Endothelial cell of umbilical vein (primary cell): ENCODE data around the gene ZNF446. TPM values are rescaled to one million over a fixed set of nuclear protein-coding genes. Genes with fewer than 3 reads are reported as not detected.
A peak's percentile ranks its signal among the peaks of the same experiment; 100 is the strongest.

ENCODE experiments used
- BruUV-seq: library from RNA; stranded (reverse); fragments of 400-500 nt; replicated peaks from 2 replicates; lab custom pipeline; 2021; lab: Mats Ljungman, UMichigan
- CTCF ChIA-PET: fragments of 300-600, 350-600 bp; sonication (Branson Sonifier 250); formaldehyde crosslinking; loops from one replicate; lab custom pipeline; 2021; ENCODE audit warnings: antibody characterized with exemption, inconsistent platforms; lab: Charles Lee
- POLR2A ChIA-PET: fragments of 300-600, 350-600 bp; sonication (Branson Sonifier 250); formaldehyde crosslinking; loops from one replicate; lab custom pipeline; 2021; ENCODE audit warnings: antibody characterized with exemption, inconsistent platforms; lab: Charles Lee
- DNase-seq: peaks from one replicate; pipeline ENCODE4 v3.0.0-alpha.2; 2011; ENCODE audit warnings: low read depth, low spot score
- FAIRE-seq: peaks from 2 replicates; lab custom pipeline; 2011; peaks lifted over from hg19 to GRCh38; lab: Jason Lieb, UNC
- H2AFZ ChIP-seq: 2 replicates; pipeline ENCODE4 v1.6.0; 2012; ENCODE audit warnings: low read depth, low read length, control low read depth, inconsistent platforms
- H3K27ac ChIP-seq: 2 replicates; pipeline ENCODE4 v1.5.1; 2011; ENCODE audit warnings: low read depth, mild to moderate bottlenecking, control low read depth, low read length, moderate library complexity; ENCODE audit not compliant: insufficient read depth
- H3K27me3 ChIP-seq, 2 experiments: 2 replicates each; pipeline versions ENCODE4 v1.6.0 to v1.6.1; 2011; ENCODE audit warnings: low read length in 2 of 2, mixed read lengths in 1 of 2; ENCODE audit not compliant: control insufficient read depth in 2 of 2, insufficient read depth in 2 of 2
- H3K36me3 ChIP-seq, 2 experiments: 2 replicates in 1 of 2; 3 replicates in 1 of 2; pipeline ENCODE4 v1.5.1; 2011; ENCODE audit warnings: low read length in 2 of 2, mild to moderate bottlenecking in 1 of 2, moderate library complexity in 1 of 2; ENCODE audit not compliant: control insufficient read depth in 2 of 2, insufficient read depth in 2 of 2; ENCODE audit errors: extremely low read depth in 1 of 2
- H3K4me1 ChIP-seq: 3 replicates; pipeline ENCODE4 v1.5.1; 2011; ENCODE audit warnings: mild to moderate bottlenecking, low read length; ENCODE audit not compliant: control insufficient read depth, insufficient read depth; ENCODE audit errors: extremely low read depth
- H3K4me2 ChIP-seq: 2 replicates; pipeline ENCODE4 v1.6.1; 2011; ENCODE audit warnings: low read length, control low read depth, mixed read lengths; ENCODE audit not compliant: insufficient read depth
- H3K4me3 ChIP-seq, 3 experiments: fragments of 200-600 bp in 1 of 3; sonication (generic), shearing (Covaris generic) in 1 of 3; replicated peaks in 1 of 3; 2 replicates each; pipeline ENCODE4 v1.5.1; 2011 to 2016; ENCODE audit warnings: control low read depth in 3 of 3, low read length in 3 of 3, mild to moderate bottlenecking in 2 of 3, inconsistent platforms in 1 of 3, low read depth in 1 of 3, moderate library complexity in 1 of 3; ENCODE audit not compliant: insufficient read depth in 1 of 3
- H3K79me2 ChIP-seq: 2 replicates; pipeline ENCODE4 v1.6.0; 2012; ENCODE audit warnings: low read length, inconsistent platforms; ENCODE audit not compliant: control insufficient read depth, insufficient read depth
- H3K9ac ChIP-seq: replicated peaks from 2 replicates; pipeline ENCODE3; 2011; ENCODE audit warnings: low read length, control low read depth; ENCODE audit not compliant: insufficient read depth; ENCODE audit errors: extremely low read depth
- H3K9me1 ChIP-seq: replicated peaks from 3 replicates; pipeline ENCODE4 v1.6.0; 2011; ENCODE audit warnings: mild to moderate bottlenecking, low read length; ENCODE audit not compliant: control insufficient read depth, insufficient read depth; ENCODE audit errors: extremely low read depth
- H3K9me3 ChIP-seq: replicated peaks from 2 replicates; pipeline ENCODE4 v1.5.1; 2012; ENCODE audit warnings: low read length, inconsistent platforms; ENCODE audit not compliant: control insufficient read depth, insufficient read depth
- H4K20me1 ChIP-seq: replicated peaks from 2 replicates; pipeline ENCODE3; 2011; ENCODE audit warnings: mild to moderate bottlenecking, low read length; ENCODE audit not compliant: control insufficient read depth, insufficient read depth; ENCODE audit errors: extremely low read depth
- EZH2 ChIP-seq: IDR thresholded peaks from 2 replicates; pipeline ENCODE4 v1.6.1; 2012; ENCODE audit warnings: borderline replicate concordance, low read depth, mild to moderate bottlenecking, moderate library complexity, low read length, inconsistent platforms; ENCODE audit not compliant: severe bottlenecking
- FOS ChIP-seq: IDR thresholded peaks from 2 replicates; pipeline ENCODE4 v1.6.1; 2011; ENCODE audit warnings: mild to moderate bottlenecking, low read length, moderate library complexity, borderline replicate concordance; ENCODE audit not compliant: insufficient read depth
- GATA2 ChIP-seq: IDR thresholded peaks from 2 replicates; pipeline ENCODE4 v1.7.0; 2011; ENCODE audit warnings: low read depth, mild to moderate bottlenecking, moderate library complexity, mixed read lengths, low read length; ENCODE audit not compliant: insufficient read length, insufficient read depth
- JUN ChIP-seq: IDR thresholded peaks from 2 replicates; pipeline ENCODE4 v1.6.1; 2011; ENCODE audit warnings: borderline replicate concordance, low read depth; ENCODE audit not compliant: insufficient read length, insufficient read depth
- MYC ChIP-seq: IDR thresholded peaks from one replicate; pipeline ENCODE4 v1.6.1; 2011; ENCODE audit warnings: mild to moderate bottlenecking, low read depth, low read length
- POLR2A ChIP-seq: IDR thresholded peaks from 2 replicates; pipeline ENCODE4 v1.6.1; 2012; ENCODE audit warnings: low read depth, mild to moderate bottlenecking, control low read depth, low read length
- POLR2AphosphoS5 ChIP-seq: IDR thresholded peaks from 2 replicates; pipeline ENCODE4 v1.6.1; 2012; ENCODE audit warnings: low read depth, mild to moderate bottlenecking, control low read depth, low read length, moderate library complexity; ENCODE audit not compliant: insufficient read depth
- dilution Hi-C: fragments of 300-500 bp; cut with MboI; formaldehyde crosslinking; loops from one replicate; pipeline ENCODE4 v1.15.0; 2019; ENCODE audit warnings: low sequenced_read_pairs; ENCODE audit not compliant: extremely low pct_ligation_motif_present
- intact Hi-C: fragments of 100-400 bp; cut with micrococcal nuclease; formaldehyde crosslinking; loops from one replicate; pipeline ENCODE4 v1.10.0; 2022
- polyA plus RNA-seq, 4 experiments: library from polyadenylated mRNA; depleted of rRNA in 3 of 4; stranded (reverse) in 3 of 4; unstranded in 1 of 4; fragments of >200 nt; gene quantifications; 2 replicates each; pipeline versions ENCODE4 v1.2.1 to v1.2.3, GENCODE V29; 2011 to 2012; ENCODE audit warnings: missing spikeins in 1 of 4
- total RNA-seq: library from RNA; stranded (reverse); gene quantifications from 2 replicates; pipeline ENCODE4 v1.2.3, GENCODE V29; 2021
- TF ChIP-seq, protein P1 (sequence below): IDR thresholded peaks from 2 replicates; pipeline ENCODE4 v1.6.1; 2011; ENCODE audit not compliant: insufficient read depth, insufficient read length
- TF ChIP-seq, protein P2 (sequence below), 2 donors: IDR thresholded peaks; 1 replicate in 1 of 2; 2 replicates in 1 of 2; pipeline ENCODE4 v1.5.1; 2011; ENCODE audit warnings: low read length in 2 of 2, mild to moderate bottlenecking in 2 of 2, moderate library complexity in 2 of 2, control low read depth in 1 of 2, inconsistent platforms in 1 of 2, low read depth in 1 of 2; ENCODE audit not compliant: insufficient read depth in 1 of 2; ENCODE audit errors: extremely low read depth in 1 of 2

Gene ZNF446
- total and polyA plus RNA-seq, 2 donors (not counting 3 experiments of a cell fraction or from before 2014, with no cell fraction given) = 7.0 to 8.3 TPM

DNA sequence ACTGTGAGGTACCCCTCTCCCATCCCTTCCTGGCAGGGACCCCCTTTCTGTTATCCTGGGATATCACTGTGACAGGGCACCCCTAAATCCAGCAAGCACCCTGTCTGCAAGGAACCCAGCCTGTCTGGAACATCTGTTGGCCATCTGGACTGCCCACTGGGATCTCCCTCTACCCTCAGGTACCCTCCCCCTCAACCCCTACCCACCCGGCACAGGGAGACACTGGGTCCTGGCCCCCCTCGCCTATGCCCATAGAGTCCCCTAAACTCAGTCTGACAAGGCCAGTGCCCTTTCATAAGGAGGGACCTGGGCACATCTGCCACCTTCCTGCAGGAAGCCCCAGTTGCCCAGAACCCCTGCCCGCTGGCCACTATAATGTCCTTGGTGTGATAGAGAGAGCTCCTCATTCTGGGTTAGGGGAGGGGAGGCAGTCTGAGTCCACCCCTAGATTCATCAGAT, 38.4 kb downstream of the ZNF446 start:
- ChIA-PET POLR2A (interaction anchor here (1.0 to 1.6 kb wide), 2 partner anchors 29 to 61 kb away, joined by 4 to 6 read pairs; partner anchors contain the start of gene TRIM28), CTCF (interaction anchor here (0.7 to 2.7 kb wide), 29 partner anchors 9 to 286 kb away, joined by 3 to 42 read pairs (median 5); partner anchors contain the start of genes CHMP2A, TRIM28, UBE2M and ZNF497)
- TF ChIP-seq, protein P1, sequence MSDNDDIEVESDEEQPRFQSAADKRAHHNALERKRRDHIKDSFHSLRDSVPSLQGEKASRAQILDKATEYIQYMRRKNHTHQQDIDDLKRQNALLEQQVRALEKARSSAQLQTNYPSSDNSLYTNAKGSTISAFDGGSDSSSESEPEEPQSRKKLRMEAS = no peak
- TF ChIP-seq POLR2AphosphoS5 (no peak), POLR2A (no peak), FOS (no peak), GATA2 (no peak), MYC (no peak), JUN (no peak), EZH2 (no peak)
- TF ChIP-seq, protein P2, sequence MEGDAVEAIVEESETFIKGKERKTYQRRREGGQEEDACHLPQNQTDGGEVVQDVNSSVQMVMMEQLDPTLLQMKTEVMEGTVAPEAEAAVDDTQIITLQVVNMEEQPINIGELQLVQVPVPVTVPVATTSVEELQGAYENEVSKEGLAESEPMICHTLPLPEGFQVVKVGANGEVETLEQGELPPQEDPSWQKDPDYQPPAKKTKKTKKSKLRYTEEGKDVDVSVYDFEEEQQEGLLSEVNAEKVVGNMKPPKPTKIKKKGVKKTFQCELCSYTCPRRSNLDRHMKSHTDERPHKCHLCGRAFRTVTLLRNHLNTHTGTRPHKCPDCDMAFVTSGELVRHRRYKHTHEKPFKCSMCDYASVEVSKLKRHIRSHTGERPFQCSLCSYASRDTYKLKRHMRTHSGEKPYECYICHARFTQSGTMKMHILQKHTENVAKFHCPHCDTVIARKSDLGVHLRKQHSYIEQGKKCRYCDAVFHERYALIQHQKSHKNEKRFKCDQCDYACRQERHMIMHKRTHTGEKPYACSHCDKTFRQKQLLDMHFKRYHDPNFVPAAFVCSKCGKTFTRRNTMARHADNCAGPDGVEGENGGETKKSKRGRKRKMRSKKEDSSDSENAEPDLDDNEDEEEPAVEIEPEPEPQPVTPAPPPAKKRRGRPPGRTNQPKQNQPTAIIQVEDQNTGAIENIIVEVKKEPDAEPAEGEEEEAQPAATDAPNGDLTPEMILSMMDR (IDR thresholded peaks at IDR 0.05; ENCODE audit: extremely low read depth in 1 of 2, insufficient read depth in 1 of 2, low read depth in 1 of 2, low read length in 2 of 2) = no peak
- Histone ChIP-seq H3K79me2 (peaks cover 36% of the 10 kb centered on the region), H3K9me3 (no peaks in the 10 kb centered on the region), H3K4me1 (peaks cover 12% of the 10 kb centered on the region), H3K4me2 (peak overlapping the region; percentile 48), H4K20me1 (no peaks in the 10 kb centered on the region), H3K36me3 (peaks cover 0 to 11% of the 10 kb centered on the region in 2 experiments), H3K9me1 (no peaks in the 10 kb centered on the region), H3K27ac (no peak overlapping the region), H3K4me3 (peak overlapping the region in 2 of 3 experiments; percentile 8 to 27), H3K27me3 (no peaks in the 10 kb centered on the region), H3K9ac (no peak overlapping the region), H2AFZ (no peak overlapping the region)
- intact Hi-C loops (loop anchor here (1.0 kb wide), 1 partner anchor 67 kb away; no protein-coding TSS in a partner anchor), dilution Hi-C loops (no loop called here)
- DNase-seq (no peak), FAIRE-seq (no peak)
- BruUV-seq = no TSS peak
